Parathyroid adenoma (tissue), 2 donors: ENCODE measurements around the gene RPN2.
"Not testable (repeated sequence)": the region's sequence is repeated elsewhere in the genome, so short reads cannot be mapped to it uniquely, and the experiment has no call there.

Source experiments
- H2AFZ ChIP-seq: fragments of 300-600 bp; sonication (generic); one replicate; pipeline ENCODE4 v1.7.0; 2017; ENCODE audit warnings: antibody characterized with exemption, mild to moderate bottlenecking
- H3K27ac ChIP-seq: fragments of 300-600 bp; sonication (generic); one replicate; pipeline ENCODE4 v1.7.0; 2017
- H3K27me3 ChIP-seq: fragments of 300-600 bp; sonication (generic); one replicate; pipeline ENCODE4 v1.7.0; 2017; ENCODE audit warnings: low read length; ENCODE audit not compliant: control insufficient read depth, insufficient read depth
- H3K36me3 ChIP-seq: fragments of 300-600 bp; sonication (generic); one replicate; pipeline ENCODE4 v1.7.0; 2017; ENCODE audit warnings: low read length; ENCODE audit not compliant: control insufficient read depth, insufficient read depth
- H3K4me1 ChIP-seq: fragments of 300-600 bp; sonication (generic); one replicate; pipeline ENCODE4 v1.7.0; 2017; ENCODE audit warnings: control low read depth
- H3K4me2 ChIP-seq: fragments of 300-600 bp; sonication (generic); one replicate; pipeline ENCODE4 v1.7.0; 2017; ENCODE audit warnings: low read length
- H3K4me3 ChIP-seq: fragments of 300-600 bp; sonication (generic); one replicate; pipeline ENCODE4 v1.7.0; 2017; ENCODE audit warnings: low read depth, low read length
- H3K79me2 ChIP-seq: fragments of 300-600 bp; sonication (generic); one replicate; pipeline ENCODE4 v1.7.0; 2017; ENCODE audit warnings: control low read depth
- H3K9ac ChIP-seq: fragments of 300-600 bp; sonication (generic); one replicate; pipeline ENCODE4 v1.7.0; 2017; ENCODE audit warnings: mild to moderate bottlenecking
- H3K9me3 ChIP-seq: fragments of 300-600 bp; sonication (generic); one replicate; pipeline ENCODE4 v1.7.0; 2017; ENCODE audit warnings: low read length; ENCODE audit not compliant: control insufficient read depth
- TF ChIP-seq, protein P1 (sequence below): fragments of 300-600 bp; sonication (generic); IDR thresholded peaks from one replicate; pipeline ENCODE4 v1.7.0; 2017; ENCODE audit warnings: antibody characterized with exemption, mild to moderate bottlenecking
- donor health status: primary hyperparathyroidism.

The RPN2 gene

DNA sequence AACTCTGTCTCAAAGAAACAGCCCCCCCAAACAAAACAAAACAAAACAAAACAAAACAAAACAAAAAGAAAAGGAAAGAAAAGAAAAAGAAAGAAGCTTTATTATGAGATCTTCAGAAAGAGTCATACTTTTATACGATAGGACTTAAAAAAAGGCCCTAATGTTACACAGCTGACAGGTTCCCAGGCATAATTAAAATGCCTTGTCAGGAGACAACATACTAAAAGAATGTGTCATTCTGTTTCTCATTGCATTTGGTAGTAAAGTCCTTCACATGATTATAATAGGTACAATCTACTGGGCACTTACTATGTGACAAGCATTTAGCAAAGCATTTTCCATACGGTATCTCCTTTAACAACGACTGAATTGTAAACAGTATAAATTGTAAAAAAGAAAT lies 36.4 kb upstream of the RPN2 start:
- H3K4me1 ChIP-seq = no peaks in the 10 kb centered on the region
- H2AFZ ChIP-seq = no peak overlapping the region
- H3K9me3 ChIP-seq = no peaks in the 10 kb centered on the region
- H3K27ac ChIP-seq = no peak overlapping the region
- no peaks in the 10 kb centered on the region for H3K27me3 ChIP-seq
- TF ChIP-seq, protein P1, sequence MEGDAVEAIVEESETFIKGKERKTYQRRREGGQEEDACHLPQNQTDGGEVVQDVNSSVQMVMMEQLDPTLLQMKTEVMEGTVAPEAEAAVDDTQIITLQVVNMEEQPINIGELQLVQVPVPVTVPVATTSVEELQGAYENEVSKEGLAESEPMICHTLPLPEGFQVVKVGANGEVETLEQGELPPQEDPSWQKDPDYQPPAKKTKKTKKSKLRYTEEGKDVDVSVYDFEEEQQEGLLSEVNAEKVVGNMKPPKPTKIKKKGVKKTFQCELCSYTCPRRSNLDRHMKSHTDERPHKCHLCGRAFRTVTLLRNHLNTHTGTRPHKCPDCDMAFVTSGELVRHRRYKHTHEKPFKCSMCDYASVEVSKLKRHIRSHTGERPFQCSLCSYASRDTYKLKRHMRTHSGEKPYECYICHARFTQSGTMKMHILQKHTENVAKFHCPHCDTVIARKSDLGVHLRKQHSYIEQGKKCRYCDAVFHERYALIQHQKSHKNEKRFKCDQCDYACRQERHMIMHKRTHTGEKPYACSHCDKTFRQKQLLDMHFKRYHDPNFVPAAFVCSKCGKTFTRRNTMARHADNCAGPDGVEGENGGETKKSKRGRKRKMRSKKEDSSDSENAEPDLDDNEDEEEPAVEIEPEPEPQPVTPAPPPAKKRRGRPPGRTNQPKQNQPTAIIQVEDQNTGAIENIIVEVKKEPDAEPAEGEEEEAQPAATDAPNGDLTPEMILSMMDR = no peak
- H3K36me3 ChIP-seq = no peaks in the 10 kb centered on the region
- no peak overlapping the region for H3K9ac ChIP-seq
- H3K79me2 ChIP-seq = no peaks in the 10 kb centered on the region
- H3K4me3 ChIP-seq = no peak overlapping the region
- no peak overlapping the region for H3K4me2 ChIP-seq

DNA sequence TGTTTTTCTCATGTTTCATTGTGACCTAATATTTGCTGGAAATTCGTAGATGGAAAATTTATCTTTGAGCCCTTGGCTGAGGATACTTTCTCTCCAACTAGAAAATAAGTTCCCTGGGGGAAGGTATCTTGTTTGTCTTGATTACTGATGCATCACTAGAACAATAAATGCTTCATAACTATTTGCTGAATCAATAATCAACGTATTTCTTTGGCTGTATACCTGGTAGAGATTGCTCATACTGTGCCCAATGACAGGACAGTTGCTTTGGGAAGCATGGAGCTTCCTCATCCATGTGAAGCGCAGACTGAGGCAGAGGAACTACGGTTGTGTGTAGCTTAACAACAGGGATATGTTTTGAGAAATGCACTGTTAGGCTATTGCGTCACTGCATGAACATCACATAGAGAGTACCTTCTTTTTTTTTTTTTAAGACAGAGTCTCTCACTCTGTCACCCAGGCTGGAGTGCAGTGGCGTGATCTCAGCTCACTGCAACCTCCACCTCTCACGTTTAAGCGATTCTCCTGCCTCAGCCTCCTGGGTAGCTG lies 34.2 kb upstream of the RPN2 start:
- Histone ChIP-seq H3K9me3 (no peaks in the 10 kb centered on the region), H3K79me2 (no peaks in the 10 kb centered on the region), H3K4me2 (no peak overlapping the region), H3K9ac (no peak overlapping the region), H3K4me1 (no peaks in the 10 kb centered on the region), H3K4me3 (no peak overlapping the region), H3K27ac (no peak overlapping the region), H3K27me3 (no peaks in the 10 kb centered on the region), H3K36me3 (no peaks in the 10 kb centered on the region), H2AFZ (no peak overlapping the region)
- TF ChIP-seq, protein P1 = no peak

DNA sequence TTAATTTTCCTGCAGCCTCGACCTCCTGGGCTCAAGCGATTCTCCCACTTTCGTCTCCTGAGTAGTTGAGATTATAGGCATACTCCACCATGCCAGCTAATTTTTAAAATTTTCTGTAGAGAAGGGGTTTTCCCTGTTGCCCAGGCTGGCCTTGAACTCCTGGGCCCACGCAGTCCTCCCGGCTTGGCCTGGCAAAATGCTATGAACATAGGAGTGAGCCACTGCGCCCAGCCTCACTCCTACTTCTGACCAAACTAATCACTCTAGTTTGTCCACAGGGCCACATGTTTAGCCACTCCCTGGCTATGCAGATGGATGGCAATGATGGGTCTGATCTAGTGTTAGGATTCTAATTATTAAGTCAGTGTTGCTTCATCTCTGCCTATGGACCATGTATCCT lies 31.9 kb upstream of the RPN2 start:
- H3K4me3 ChIP-seq = no peak overlapping the region
- no peaks in the 10 kb centered on the region for H3K4me1 ChIP-seq
- no peaks in the 10 kb centered on the region for H3K79me2 ChIP-seq
- TF ChIP-seq, protein P1 = no peak
- no peak overlapping the region for H3K27ac ChIP-seq
- no peaks in the 10 kb centered on the region for H3K9me3 ChIP-seq
- H3K4me2 ChIP-seq = no peak overlapping the region
- no peak overlapping the region for H3K9ac ChIP-seq
- H3K27me3 ChIP-seq = no peaks in the 10 kb centered on the region
- H2AFZ ChIP-seq = no peak overlapping the region
- H3K36me3 ChIP-seq = no peaks in the 10 kb centered on the region

DNA sequence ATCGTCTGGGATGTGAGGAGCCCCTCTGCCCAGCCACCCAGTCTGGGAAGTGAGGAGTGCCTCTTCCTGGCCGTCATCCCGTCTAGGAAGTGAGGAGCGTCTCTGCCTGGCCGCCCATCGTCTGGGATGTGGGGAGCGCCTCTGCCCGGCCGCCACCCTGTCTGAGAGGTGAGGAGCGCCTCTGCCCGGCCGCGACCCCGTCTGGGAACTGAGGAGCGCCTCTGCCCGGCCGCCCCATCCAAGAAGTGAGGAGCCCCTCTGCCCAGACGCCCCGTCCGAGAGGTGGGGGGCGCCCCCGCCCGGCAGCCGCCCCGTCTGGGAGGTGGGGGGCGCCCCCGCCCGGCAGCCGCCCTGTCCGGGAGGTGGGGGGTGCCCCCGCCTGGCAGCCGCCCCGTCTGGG lies 28.3 kb upstream of the RPN2 start:
- H3K79me2 ChIP-seq, H3K9me3 ChIP-seq, H3K4me3 ChIP-seq, H3K27me3 ChIP-seq, H3K36me3 ChIP-seq, H3K27ac ChIP-seq, H3K4me2 ChIP-seq, H3K9ac ChIP-seq, H2AFZ ChIP-seq, H3K4me1 ChIP-seq: not testable (repeated sequence)

DNA sequence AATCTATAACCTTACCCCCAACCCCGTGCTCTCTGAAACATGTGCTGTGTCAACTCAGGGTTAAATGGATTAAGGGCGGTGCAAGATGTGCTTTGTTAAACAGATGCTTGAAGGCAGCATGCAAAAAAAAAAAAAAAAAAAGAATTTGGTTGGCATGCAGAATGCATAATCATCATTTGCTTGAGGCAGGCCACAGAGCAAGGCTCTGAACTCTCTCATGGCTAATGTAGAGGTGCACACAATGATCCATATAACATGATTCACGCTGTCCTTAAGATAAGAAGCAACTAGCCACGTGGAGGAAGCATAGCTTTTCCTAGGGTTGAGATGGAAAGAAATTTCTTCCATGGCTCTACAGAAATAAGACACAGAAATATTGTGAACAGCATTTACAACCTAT lies 27.6 kb upstream of the RPN2 start:
- no peak overlapping the region for H3K4me2 ChIP-seq
- no peak overlapping the region for H3K27ac ChIP-seq
- TF ChIP-seq, protein P1 = no peak
- no peaks in the 10 kb centered on the region for H3K4me1 ChIP-seq
- no peak overlapping the region for H3K9ac ChIP-seq
- no peaks in the 10 kb centered on the region for H3K9me3 ChIP-seq
- H3K4me3 ChIP-seq = no peak overlapping the region
- no peak overlapping the region for H2AFZ ChIP-seq
- no peaks in the 10 kb centered on the region for H3K36me3 ChIP-seq
- H3K79me2 ChIP-seq = no peaks in the 10 kb centered on the region
- no peaks in the 10 kb centered on the region for H3K27me3 ChIP-seq
